Measurements from ENCODE around the gene PSAP. TPM values are rescaled to one million over a fixed set of nuclear protein-coding genes. Genes with fewer than 3 reads are reported as not detected.
"Not testable (repeated sequence)": the region's sequence is repeated elsewhere in the genome, so short reads cannot be mapped to it uniquely, and the experiment has no call there.

Gene PSAP
- 1,672 TPM for total RNA-seq
- long read RNA-seq, transcript PSAP-202 (14 exons, 2,872 nt) = major isoform, 123 of 3,598 reads
- long read RNA-seq, transcript PSAP-201 (14 exons, 2,830 nt) = minor isoform, 26 of 3,598 reads
- long read RNA-seq, partial matches to known transcripts = 266 of 3,598 reads
- long read RNA-seq, other reads (novel, unspliced or antisense) = 3,183 of 3,598 reads

- TF ChIP-seq, protein P1, sequence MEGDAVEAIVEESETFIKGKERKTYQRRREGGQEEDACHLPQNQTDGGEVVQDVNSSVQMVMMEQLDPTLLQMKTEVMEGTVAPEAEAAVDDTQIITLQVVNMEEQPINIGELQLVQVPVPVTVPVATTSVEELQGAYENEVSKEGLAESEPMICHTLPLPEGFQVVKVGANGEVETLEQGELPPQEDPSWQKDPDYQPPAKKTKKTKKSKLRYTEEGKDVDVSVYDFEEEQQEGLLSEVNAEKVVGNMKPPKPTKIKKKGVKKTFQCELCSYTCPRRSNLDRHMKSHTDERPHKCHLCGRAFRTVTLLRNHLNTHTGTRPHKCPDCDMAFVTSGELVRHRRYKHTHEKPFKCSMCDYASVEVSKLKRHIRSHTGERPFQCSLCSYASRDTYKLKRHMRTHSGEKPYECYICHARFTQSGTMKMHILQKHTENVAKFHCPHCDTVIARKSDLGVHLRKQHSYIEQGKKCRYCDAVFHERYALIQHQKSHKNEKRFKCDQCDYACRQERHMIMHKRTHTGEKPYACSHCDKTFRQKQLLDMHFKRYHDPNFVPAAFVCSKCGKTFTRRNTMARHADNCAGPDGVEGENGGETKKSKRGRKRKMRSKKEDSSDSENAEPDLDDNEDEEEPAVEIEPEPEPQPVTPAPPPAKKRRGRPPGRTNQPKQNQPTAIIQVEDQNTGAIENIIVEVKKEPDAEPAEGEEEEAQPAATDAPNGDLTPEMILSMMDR (IDR thresholded peaks at IDR 0.05; ENCODE audit: borderline replicate concordance) = no peak
- Histone ChIP-seq H3K27me3 (ENCODE audit: low read depth) (no peaks in the 10 kb centered on the region), H3K36me3 (no peaks in the 10 kb centered on the region), H3K4me3 (peak within 1 kb of the TSS; percentile 99), H3K9me3 (replicated peaks) (no peaks in the 10 kb centered on the region), H3K4me1 (peaks cover 59% of the 10 kb centered on the region), H3K27ac (replicated peaks) (peak within 1 kb of the TSS; percentile 99)
- DNase-seq = peak; percentile 99
- intact Hi-C loops (cut with micrococcal nuclease) = no loop called here
Measured at GRCh38 chr10:71850743-71851464, at the start of gene PSAP. Gene PSAP, minus strand, starts transcription at chr10:71851251. Its CDS starts 30 bp downstream, at chr10:71851221.

DNA sequence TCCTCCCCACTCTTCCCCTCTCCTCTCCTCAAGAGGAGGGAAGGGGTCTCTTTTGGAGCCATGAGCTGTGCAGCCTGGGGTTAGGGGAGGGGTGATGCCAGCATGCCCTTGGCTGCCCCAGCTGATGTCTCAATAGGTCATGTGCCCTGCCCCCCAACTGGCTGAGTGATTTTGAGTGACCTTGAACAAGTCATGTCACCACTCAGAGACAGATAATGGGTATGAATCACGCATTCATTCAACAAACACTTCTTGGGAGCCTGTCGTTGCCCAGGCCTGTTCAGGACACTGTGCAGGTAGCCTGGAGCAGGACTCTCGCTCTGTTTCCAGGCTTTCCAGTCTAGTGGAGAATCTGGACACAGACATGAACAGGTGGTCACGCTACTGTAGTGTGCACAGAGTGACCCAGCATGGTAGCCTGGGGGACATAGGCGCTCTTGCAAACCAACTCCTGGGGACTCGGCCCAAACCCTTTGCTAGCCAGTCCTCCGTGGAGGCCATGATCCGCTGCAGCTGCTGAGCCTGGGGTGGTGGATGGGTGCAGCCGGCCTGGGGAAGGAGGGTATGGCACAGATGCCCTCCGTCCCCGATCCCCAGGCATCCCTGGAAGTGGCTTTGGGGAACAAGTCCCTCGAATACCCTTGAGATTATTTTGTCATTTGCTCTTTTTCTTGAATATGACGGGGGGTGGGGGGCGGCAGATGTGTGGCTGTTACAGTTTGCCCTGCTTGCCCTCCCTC, 49.6 kb upstream of the PSAP start:
- H3K9me3 ChIP-seq (replicated peaks) = peaks cover 8% of the 10 kb centered on the region
- no peaks in the 10 kb centered on the region for H3K27me3 ChIP-seq (ENCODE audit: low read depth)
- no peaks in the 10 kb centered on the region for H3K36me3 ChIP-seq
- H3K4me1 ChIP-seq = peaks cover 12% of the 10 kb centered on the region
- no peak overlapping the region for H3K4me3 ChIP-seq
- intact Hi-C loops (cut with micrococcal nuclease) = no loop called here
- H3K27ac ChIP-seq (replicated peaks) = no peak overlapping the region
- DNase-seq = no peak
- TF ChIP-seq, protein P1 (IDR thresholded peaks at IDR 0.05; ENCODE audit: borderline replicate concordance) = no peak

DNA sequence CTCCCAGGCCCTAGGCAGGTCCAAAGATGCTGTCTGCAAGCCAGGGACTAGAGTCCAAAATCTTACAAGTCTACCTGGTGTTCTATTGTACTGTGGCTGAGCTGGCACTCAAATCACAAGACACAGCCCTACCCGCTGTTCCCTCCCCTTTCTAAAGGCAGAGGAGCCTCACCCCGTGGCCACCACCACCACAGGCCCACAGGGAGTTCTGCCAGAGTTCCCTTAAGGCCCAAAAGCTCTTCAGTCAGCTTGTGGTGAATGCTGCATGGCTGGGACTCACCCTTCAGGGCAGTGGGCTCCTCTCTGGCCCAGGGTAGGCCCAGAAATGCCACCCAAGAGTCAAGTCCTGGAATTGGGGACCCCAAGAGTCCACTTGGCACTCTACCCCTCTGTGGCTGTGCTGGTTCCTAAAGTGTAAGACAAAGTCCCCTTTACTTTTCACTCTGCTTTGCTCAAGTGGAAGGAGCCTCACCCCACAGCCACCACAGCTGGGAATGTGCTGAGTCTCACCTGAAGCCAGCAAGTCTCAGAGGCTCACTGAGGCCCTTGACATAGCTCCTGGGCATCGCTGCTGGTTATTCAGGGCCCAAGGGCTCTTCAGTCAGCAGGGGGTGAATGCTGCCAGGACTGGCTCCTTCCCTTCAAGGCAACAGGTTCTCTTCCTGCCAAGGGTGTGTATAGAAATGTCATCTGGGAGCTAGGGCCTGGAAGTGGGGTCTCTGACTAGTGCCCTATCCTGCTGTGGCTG, 48.8 kb upstream of the PSAP start:
- no peak for DNase-seq
- Histone ChIP-seq H3K9me3 (replicated peaks) (peaks cover 8% of the 10 kb centered on the region), H3K4me3 (no peak overlapping the region), H3K27ac (replicated peaks) (no peak overlapping the region), H3K4me1 (peaks cover 12% of the 10 kb centered on the region), H3K27me3 (ENCODE audit: low read depth) (no peaks in the 10 kb centered on the region), H3K36me3 (no peaks in the 10 kb centered on the region)
- TF ChIP-seq, protein P1 (IDR thresholded peaks at IDR 0.05; ENCODE audit: borderline replicate concordance) = no peak
- intact Hi-C loops (cut with micrococcal nuclease) = loop anchor here (10.0 kb wide), 1 partner anchor 65 kb away; no protein-coding TSS in a partner anchor

GRCh38 chr10:71898346-71898745, 47.3 kb upstream of the PSAP start:
- not testable (repeated sequence) for H3K4me1 ChIP-seq; DNase-seq; H3K4me3 ChIP-seq; H3K36me3 ChIP-seq; H3K27ac ChIP-seq (replicated peaks); H3K27me3 ChIP-seq (ENCODE audit: low read depth); H3K9me3 ChIP-seq (replicated peaks)
- intact Hi-C loops (cut with micrococcal nuclease) = loop anchor here (10.0 kb wide), 1 partner anchor 64 kb away; no protein-coding TSS in a partner anchor

DNA sequence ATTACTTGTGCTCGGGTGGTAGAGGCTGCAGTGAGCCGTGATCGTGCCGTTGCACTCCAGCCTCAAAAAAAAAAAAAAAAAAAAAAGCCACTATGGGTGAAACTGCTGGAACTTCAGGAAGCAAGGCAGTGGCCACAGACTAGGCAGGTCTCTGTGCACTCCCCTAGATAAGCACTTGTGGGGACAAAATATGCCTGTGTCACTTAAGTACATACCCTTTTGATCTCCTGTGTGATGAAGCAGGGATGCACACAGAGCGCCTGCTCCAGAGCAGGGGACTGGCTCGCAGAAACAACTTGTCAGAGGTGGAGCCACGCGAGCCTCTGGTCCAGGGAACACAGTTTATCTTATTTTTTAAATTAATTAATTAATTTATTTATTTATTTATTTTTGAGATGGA, 42.9 kb upstream of the PSAP start:
- Histone ChIP-seq H3K4me3 (no peak overlapping the region), H3K36me3 (no peaks in the 10 kb centered on the region), H3K9me3 (replicated peaks) (peaks cover 8% of the 10 kb centered on the region), H3K4me1 (peaks cover 7% of the 10 kb centered on the region), H3K27ac (replicated peaks) (no peak overlapping the region), H3K27me3 (ENCODE audit: low read depth) (no peaks in the 10 kb centered on the region)
- DNase-seq = no peak
- intact Hi-C loops (cut with micrococcal nuclease) = loop anchor here (10.0 kb wide), 1 partner anchor 59 kb away; no protein-coding TSS in a partner anchor
- TF ChIP-seq, protein P1 (IDR thresholded peaks at IDR 0.05; ENCODE audit: borderline replicate concordance) = no peak

Data from left ventricle myocardium inferior (tissue), 1 donor.